Common myeloid progenitor, CD34-positive (primary cell): ENCODE results near the gene CLDN7.

Experiments
- CTCF ChIA-PET: fragments of 350-600 bp; sonication (Branson Sonifier 250); formaldehyde crosslinking; loops from one replicate; lab custom pipeline; 2021; ENCODE audit warnings: antibody characterized with exemption; lab: Charles Lee
- POLR2A ChIA-PET: fragments of 350-600 bp; sonication (Branson Sonifier 250); formaldehyde crosslinking; loops from one replicate; lab custom pipeline; 2021; ENCODE audit warnings: antibody characterized with exemption; lab: Charles Lee
- DNase-seq, 3 donors: peaks; one replicate each; pipeline versions ENCODE4 v3.0.0 to v3.0.0-alpha.2; 2013
- H3K27ac ChIP-seq, 2 experiments: 1 replicate in 1 of 2; 2 replicates in 1 of 2; pipeline ENCODE4 v1.7.0; 2013; ENCODE audit warnings: inconsistent platforms in 2 of 2, low read length in 2 of 2, mild to moderate bottlenecking in 2 of 2, low read depth in 1 of 2, moderate library complexity in 1 of 2; ENCODE audit not compliant: severe bottlenecking in 2 of 2, insufficient read depth in 1 of 2, poor library complexity in 1 of 2
- H3K27me3 ChIP-seq, 5 experiments: replicated peaks in 2 of 5; 1 replicate in 3 of 5; 2 replicates in 2 of 5; pipeline versions ENCODE4 v1.6.1 to v1.7.0; 2013; ENCODE audit warnings: low read length in 4 of 5, mild to moderate bottlenecking in 2 of 5, moderate library complexity in 2 of 5, inconsistent platforms in 1 of 5; ENCODE audit not compliant: insufficient read depth in 5 of 5, control insufficient read depth in 4 of 5
- H3K36me3 ChIP-seq, 4 experiments: 1 replicate in 2 of 4; 2 replicates in 2 of 4; pipeline versions ENCODE4 v1.6.1 to v1.7.0; 2013; ENCODE audit warnings: low read length in 3 of 4, control low read depth in 1 of 4, mild to moderate bottlenecking in 1 of 4; ENCODE audit not compliant: control insufficient read depth in 4 of 4, insufficient read depth in 4 of 4
- H3K4me1 ChIP-seq, 4 experiments: 1 replicate in 3 of 4; 2 replicates in 1 of 4; pipeline versions ENCODE4 v1.6.1 to v1.7.1; 2013; ENCODE audit warnings: low read length in 3 of 4, mild to moderate bottlenecking in 3 of 4, control low read depth in 1 of 4, inconsistent platforms in 1 of 4, moderate library complexity in 1 of 4; ENCODE audit not compliant: control insufficient read depth in 4 of 4, insufficient read depth in 4 of 4; ENCODE audit errors: control extremely low read depth in 1 of 4
- H3K4me3 ChIP-seq, 7 experiments: 1 replicate in 4 of 7; 2 replicates in 3 of 7; pipeline versions ENCODE4 v1.5.1 to v1.7.0; 2013; ENCODE audit warnings: mild to moderate bottlenecking in 7 of 7, low read length in 6 of 7, moderate library complexity in 6 of 7, inconsistent platforms in 2 of 7, low read depth in 2 of 7, control low read depth in 1 of 7; ENCODE audit not compliant: insufficient read depth in 4 of 7, control insufficient read depth in 1 of 7; ENCODE audit errors: extremely low read depth in 1 of 7
- H3K9me3 ChIP-seq, 5 experiments: 1 replicate in 4 of 5; 2 replicates in 1 of 5; pipeline versions ENCODE4 v1.6.1 to v1.7.1; 2013; ENCODE audit warnings: low read length in 4 of 5, mild to moderate bottlenecking in 2 of 5, inconsistent platforms in 1 of 5, low read depth in 1 of 5, moderate library complexity in 1 of 5; ENCODE audit not compliant: control insufficient read depth in 4 of 5, insufficient read depth in 2 of 5; ENCODE audit errors: control extremely low read depth in 1 of 5
- WGBS: methylation state at CpG from one replicate; pipeline ENCODE4 v1.1.5; 2013; ENCODE audit not compliant: insufficient coverage; 5-methylcytosine and 5-hydroxymethylcytosine counted together

CLDN7 gene

DNA sequence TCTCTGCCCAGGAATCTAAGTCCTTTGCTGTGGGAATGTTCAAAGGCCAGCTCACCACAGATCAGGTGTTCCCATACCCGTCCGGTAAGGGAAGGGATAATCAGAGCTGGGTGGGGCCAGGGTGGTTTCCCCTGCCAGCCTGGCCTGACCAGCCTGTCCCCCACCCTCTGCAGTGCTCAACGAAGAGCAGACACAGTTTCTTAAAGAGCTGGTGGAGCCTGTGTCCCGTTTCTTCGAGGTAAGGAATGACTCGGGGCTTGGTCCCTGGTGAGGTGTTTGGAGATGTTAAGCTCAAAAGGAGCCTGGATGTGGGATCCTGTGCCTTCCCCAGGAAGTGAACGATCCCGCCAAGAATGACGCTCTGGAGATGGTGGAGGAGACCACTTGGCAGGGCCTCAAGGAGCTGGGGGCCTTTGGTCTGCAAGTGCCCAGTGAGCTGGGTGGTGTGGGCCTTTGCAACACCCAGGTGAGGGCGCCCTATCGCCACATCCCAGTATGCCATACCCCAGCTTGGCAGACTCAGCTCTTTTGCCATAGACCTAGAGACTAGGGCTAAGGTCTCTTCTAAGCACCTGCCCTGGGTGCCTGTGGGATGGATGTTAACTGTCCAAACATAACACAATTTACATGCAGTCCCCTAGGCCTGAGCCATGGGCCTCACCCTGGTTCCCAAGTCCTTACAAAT is 41.5 kb downstream of the CLDN7 start:
- POLR2A ChIA-PET: interaction anchor here (0.6 to 2.9 kb wide), 7 partner anchors 14 to 791 kb away, joined by 3 to 21 read pairs (median 4); partner anchors contain the start of genes ACAP1, DVL2 and PHF23
- WGBS: 23% methylated on average over 9 of the region's 11 CpGs

DNA sequence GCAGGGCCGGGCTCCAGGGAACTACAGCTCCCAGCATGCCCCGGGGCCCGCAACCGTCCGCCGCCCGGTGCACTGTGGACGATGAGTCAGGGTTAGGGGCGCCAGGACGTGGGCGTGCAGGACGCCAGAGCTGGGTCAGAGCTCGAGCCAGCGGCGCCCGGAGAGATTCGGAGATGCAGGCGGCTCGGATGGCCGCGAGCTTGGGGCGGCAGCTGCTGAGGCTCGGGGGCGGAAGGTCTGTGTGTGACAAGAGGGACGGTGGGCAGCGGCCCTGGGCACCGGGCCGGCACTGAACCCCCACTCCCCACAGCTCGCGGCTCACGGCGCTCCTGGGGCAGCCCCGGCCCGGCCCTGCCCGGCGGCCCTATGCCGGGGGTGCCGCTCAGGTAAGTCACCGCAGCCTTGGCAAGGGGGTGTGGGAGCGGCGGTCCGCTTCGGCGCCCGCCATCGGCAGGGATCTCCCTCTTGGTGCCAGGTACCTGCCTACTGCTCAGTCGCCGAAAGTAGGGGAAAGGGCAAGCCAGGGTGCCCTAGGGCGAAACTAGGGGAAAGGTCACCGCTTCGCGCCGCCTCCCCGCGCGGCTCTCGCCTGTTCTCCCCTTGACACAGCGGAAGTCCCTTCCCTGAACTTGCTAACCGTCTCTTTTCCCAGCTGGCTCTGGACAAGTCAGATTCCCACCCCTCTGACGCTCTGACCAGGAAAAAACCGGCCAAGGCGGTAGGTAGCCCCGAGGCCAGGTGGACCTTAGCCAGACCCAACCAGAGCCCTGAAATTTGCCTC is 42.3 kb downstream of the CLDN7 start, which contains the start of the genes ACADVL and DLG4:
TSS of gene ACADVL (plus strand) at position 127 of the 781 bp plus-strand sequence. CDS start at position 174, 47 bp downstream.
TSS of gene DLG4 (minus strand) at position 25 of the 781 bp plus-strand sequence.
- peak; percentile 79 to 87 (median 81) for DNase-seq
- H3K4me3 ChIP-seq: peak within 1 kb of the TSS; percentile 79 to 94 (median 87)
- H3K27ac ChIP-seq: peak within 1 kb of the TSS; percentile 58 to 76
- ChIA-PET CTCF (interaction anchor here (0.8 to 5.3 kb wide), 22 partner anchors 12 to 175 kb away, joined by 3 to 75 read pairs (median 4); partner anchors contain the start of genes ACAP1, DVL2, GABARAP and PHF23), POLR2A (interaction anchor here (0.6 to 2.9 kb wide), 5 partner anchors 14 to 791 kb away, joined by 3 to 21 read pairs (median 5); partner anchors contain the start of genes DVL2, GABARAP and PHF23)
- no peaks in the 10 kb centered on the region for H3K27me3 ChIP-seq
- 0% methylated on average over 53 of the region's 63 CpGs for WGBS
- H3K36me3 ChIP-seq: peaks cover 4 to 39% (median 34%) of the 10 kb centered on the region in 4 experiments
- peaks cover 5 to 58% (median 56%) of the 10 kb centered on the region in 4 experiments for H3K4me1 ChIP-seq
- H3K9me3 ChIP-seq: no peaks in the 10 kb centered on the region

More for the DNA sequence above, 41.5 kb downstream of the CLDN7 start:
- H3K36me3 ChIP-seq: peaks cover 4 to 47% (median 41%) of the 10 kb centered on the region in 4 experiments
- peaks cover 0 to 52% (median 49%) of the 10 kb centered on the region in 4 experiments for H3K4me1 ChIP-seq
- peak overlapping the region; percentile 58 to 76 for H3K27ac ChIP-seq
- CTCF ChIA-PET: interaction anchor here (0.7 to 5.3 kb wide), 22 partner anchors 8 to 177 kb away, joined by 3 to 75 read pairs (median 4); partner anchors contain the start of genes ACAP1, ASGR1, DVL2 and GABARAP
- no peaks in the 10 kb centered on the region for H3K27me3 ChIP-seq
- peak overlapping the region; percentile 79 to 94 (median 87) for H3K4me3 ChIP-seq
- no peaks in the 10 kb centered on the region for H3K9me3 ChIP-seq
- DNase-seq: peak; percentile 70 to 81 (median 80)

DNA sequence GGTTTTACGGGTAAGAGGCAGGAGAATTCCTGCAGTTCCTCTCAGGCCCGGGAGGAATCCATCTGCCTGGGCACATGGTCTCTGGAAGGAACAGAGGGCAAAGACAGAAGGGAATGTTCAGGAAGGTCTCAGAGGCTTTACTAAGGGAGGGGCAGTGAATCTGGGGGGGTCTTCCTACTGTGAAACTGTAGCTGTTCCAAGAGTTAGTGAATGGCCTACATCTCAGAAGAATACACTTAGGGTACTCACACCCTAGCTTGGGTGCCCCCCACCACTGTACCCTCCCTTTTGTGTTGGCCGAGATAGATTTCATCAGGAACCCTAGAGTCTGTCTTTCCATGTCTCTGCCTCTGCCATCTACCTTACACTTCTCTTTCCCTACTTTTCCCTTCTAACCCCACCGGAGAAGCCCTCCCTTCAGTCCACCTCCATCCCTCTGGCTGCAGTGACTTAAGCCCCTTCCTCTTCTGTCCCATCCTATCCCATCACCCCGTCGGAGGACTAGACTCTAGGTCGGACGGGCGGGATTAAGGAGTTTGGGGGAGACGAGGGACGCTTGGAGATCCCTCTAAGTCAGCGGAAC is 43.0 kb downstream of the CLDN7 start:
- ChIA-PET CTCF (interaction anchor here (0.8 to 5.3 kb wide), 11 partner anchors 11 to 174 kb away, joined by 3 to 75 read pairs (median 4); partner anchors contain the start of genes ACAP1, DVL2 and GABARAP), POLR2A (interaction anchor here (1.0 to 2.9 kb wide), 3 partner anchors 15 to 23 kb away, joined by 4 to 21 read pairs (median 11); partner anchors contain the start of genes DVL2, GABARAP and PHF23)
- peaks cover 5 to 65% (median 59%) of the 10 kb centered on the region in 4 experiments for H3K4me1 ChIP-seq
- peak overlapping the region in 1 of 2 experiments; percentile 76 for H3K27ac ChIP-seq
- 16% methylated on average over 12 of the region's 12 CpGs for WGBS
- no peaks in the 10 kb centered on the region for H3K9me3 ChIP-seq
- H3K4me3 ChIP-seq: peak overlapping the region; percentile 79 to 94 (median 87)
- peaks cover 4 to 34% (median 28%) of the 10 kb centered on the region in 4 experiments for H3K36me3 ChIP-seq
- H3K27me3 ChIP-seq: no peaks in the 10 kb centered on the region
- DNase-seq: no peak

DNA sequence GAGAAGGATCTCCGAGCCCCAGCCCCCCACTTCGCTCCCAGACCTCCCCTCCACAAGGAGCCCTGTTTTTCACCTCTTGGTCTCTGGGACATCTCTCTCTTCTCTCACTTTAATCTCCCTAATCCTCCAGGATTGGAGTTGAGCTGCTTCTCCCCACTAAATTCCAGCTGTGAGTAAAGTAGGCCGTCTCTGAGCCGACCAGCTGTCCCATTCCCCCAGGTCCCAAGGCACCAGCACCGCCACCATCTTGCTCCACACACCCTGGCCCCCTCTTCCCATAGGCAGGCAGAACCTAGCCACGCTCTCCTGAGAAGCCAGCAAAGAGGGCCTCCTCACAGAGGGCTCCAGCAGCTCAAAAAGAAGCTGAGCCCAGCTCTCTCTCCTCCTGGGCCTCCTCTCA is 43.5 kb downstream of the CLDN7 start:
- H3K36me3 ChIP-seq: peaks cover 4 to 28% (median 25%) of the 10 kb centered on the region in 4 experiments
- WGBS: 100% methylated on average over 2 of the region's 6 CpGs
- no peaks in the 10 kb centered on the region for H3K9me3 ChIP-seq
- peak overlapping the region in 1 of 2 experiments; percentile 76 for H3K27ac ChIP-seq
- H3K27me3 ChIP-seq: no peaks in the 10 kb centered on the region
- CTCF ChIA-PET: interaction anchor here (1.2 to 5.3 kb wide), 4 partner anchors 15 to 174 kb away, joined by 3 to 75 read pairs (median 18); partner anchors contain the start of genes DVL2 and GABARAP
- POLR2A ChIA-PET: interaction anchor here (2.9 kb wide), 1 partner anchor 19 kb away, joined by 21 read pairs; the partner anchor contains the start of gene PHF23
- DNase-seq: no peak
- H3K4me1 ChIP-seq: peaks cover 5 to 70% (median 62%) of the 10 kb centered on the region in 4 experiments
- peak overlapping the region in 2 of 7 experiments; percentile 88 to 89 for H3K4me3 ChIP-seq

DNA sequence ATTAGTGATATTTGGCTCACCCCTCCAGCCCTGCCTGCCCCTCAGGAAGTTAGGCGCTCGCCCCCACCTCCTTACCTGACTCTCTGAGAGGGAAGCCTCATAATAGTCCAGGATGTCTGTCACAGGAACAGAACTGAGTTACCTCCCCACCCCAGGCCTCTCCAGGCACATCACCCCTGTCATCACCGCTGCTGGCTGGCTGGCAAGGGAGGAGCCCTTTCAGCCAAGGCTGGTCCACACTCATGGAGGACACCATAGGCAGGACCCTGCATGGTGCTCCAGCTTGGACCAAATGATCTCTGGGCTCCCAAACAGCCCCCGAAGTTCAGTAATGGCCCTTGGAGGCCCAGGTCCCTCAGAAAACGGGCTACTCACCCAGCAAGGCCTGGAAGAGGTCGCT is 44.1 kb downstream of the CLDN7 start:
- DNase-seq: no peak
- Histone ChIP-seq H3K4me1 (peaks cover 8 to 75% (median 67%) of the 10 kb centered on the region in 4 experiments), H3K4me3 (peak overlapping the region in 6 of 7 experiments; percentile 52 to 78 (median 66)), H3K9me3 (no peaks in the 10 kb centered on the region), H3K27ac (peak overlapping the region; percentile 58 to 71), H3K27me3 (no peaks in the 10 kb centered on the region), H3K36me3 (peaks cover 4 to 22% (median 19%) of the 10 kb centered on the region in 4 experiments)
- ChIA-PET POLR2A (no interaction called here), CTCF (interaction anchor here (3.3 to 5.3 kb wide), 2 partner anchors 15 to 25 kb away, joined by 34 to 75 read pairs; partner anchors contain the start of genes DVL2 and GABARAP)
- WGBS: 40% methylated on average over 5 of the region's 6 CpGs
